Smooth muscle cell (in vitro differentiated cells): Measurements from ENCODE around the gene CYP19A1. TPM values are rescaled to one million over a fixed set of nuclear protein-coding genes. Genes with fewer than 3 reads are reported as not detected.

Experiments used
- DNase-seq: peaks from one replicate; lab custom pipeline; 2025; ENCODE audit not compliant: unreplicated experiment; lab: John Stamatoyannopoulos, UW
- H2AFZ ChIP-seq: fragments of 200-600 bp; sonication (generic); 2 replicates; pipeline ENCODE4 v1.6.0; 2016; ENCODE audit warnings: antibody characterized with exemption, low read depth, mild to moderate bottlenecking
- H3F3A ChIP-seq: fragments of 200-600 bp; sonication (generic); 2 replicates; pipeline ENCODE4 v1.6.0; 2017; ENCODE audit warnings: antibody characterized with exemption, low read depth
- H3K27ac ChIP-seq: fragments of 200-600 bp; sonication (generic); 2 replicates; pipeline ENCODE4 v1.5.1; 2016; ENCODE audit warnings: low read depth, mild to moderate bottlenecking
- H3K27me3 ChIP-seq: fragments of 200-600 bp; sonication (generic); 2 replicates; pipeline ENCODE4 v1.6.1; 2016; ENCODE audit warnings: low read depth, mild to moderate bottlenecking
- H3K36me3 ChIP-seq: fragments of 200-600 bp; sonication (generic); 2 replicates; pipeline ENCODE4 v1.5.1; 2016; ENCODE audit warnings: low read depth
- H3K4me1 ChIP-seq: fragments of 200-600 bp; sonication (generic); 2 replicates; pipeline ENCODE4 v1.5.1; 2016; ENCODE audit warnings: low read depth
- H3K4me2 ChIP-seq: fragments of 200-600 bp; sonication (generic); 2 replicates; pipeline ENCODE4 v1.6.0; 2016; ENCODE audit warnings: mild to moderate bottlenecking
- H3K4me3 ChIP-seq: fragments of 200-600 bp; sonication (generic); 2 replicates; pipeline ENCODE4 v1.5.1; 2016; ENCODE audit warnings: mild to moderate bottlenecking
- H3K79me2 ChIP-seq: fragments of 200-600 bp; sonication (generic); 2 replicates; pipeline ENCODE4 v1.6.0; 2016; ENCODE audit warnings: low read depth, mild to moderate bottlenecking
- H3K9ac ChIP-seq: fragments of 200-600 bp; sonication (generic); 2 replicates; pipeline ENCODE4 v1.6.0; 2016; ENCODE audit warnings: low read depth
- H3K9me3 ChIP-seq: fragments of 200-600 bp; sonication (generic); replicated peaks from 2 replicates; pipeline ENCODE4 v1.5.1; 2016; ENCODE audit warnings: low read depth
- H4K20me1 ChIP-seq: fragments of 200-600 bp; sonication (generic); 2 replicates; pipeline ENCODE4 v1.6.0; 2016; ENCODE audit warnings: low read depth
- WGBS: methylation state at CpG from one replicate; pipeline ENCODE4 v1.1.7; 2016; ENCODE audit warnings: low lambda C conversion rate; 5-methylcytosine and 5-hydroxymethylcytosine counted together
- polyA plus RNA-seq: library from polyadenylated mRNA; unstranded; fragments of >200 nt; fragmentation: Nextera tagmentation; extraction: Ambion mirVana; gene quantifications from 2 replicates; pipeline ENCODE4 v1.2.1, GENCODE V29; 2016
- total RNA-seq: library from RNA; depleted of rRNA; stranded (reverse); fragments of >200 nt; gene quantifications from 2 replicates; pipeline ENCODE4 v1.2.3, GENCODE V29; 2014
- TF ChIP-seq, protein P1 (sequence below): fragments of 200-600 bp; sonication (generic); IDR thresholded peaks from 2 replicates; pipeline ENCODE4 v1.5.1; 2017; ENCODE audit warnings: borderline replicate concordance, mild to moderate bottlenecking, antibody characterized with exemption; ENCODE audit not compliant: insufficient read depth, poor library complexity, severe bottlenecking

Gene CYP19A1
- total and polyA plus RNA-seq, 2 experiments from 2014 or later = not detected

DNA sequence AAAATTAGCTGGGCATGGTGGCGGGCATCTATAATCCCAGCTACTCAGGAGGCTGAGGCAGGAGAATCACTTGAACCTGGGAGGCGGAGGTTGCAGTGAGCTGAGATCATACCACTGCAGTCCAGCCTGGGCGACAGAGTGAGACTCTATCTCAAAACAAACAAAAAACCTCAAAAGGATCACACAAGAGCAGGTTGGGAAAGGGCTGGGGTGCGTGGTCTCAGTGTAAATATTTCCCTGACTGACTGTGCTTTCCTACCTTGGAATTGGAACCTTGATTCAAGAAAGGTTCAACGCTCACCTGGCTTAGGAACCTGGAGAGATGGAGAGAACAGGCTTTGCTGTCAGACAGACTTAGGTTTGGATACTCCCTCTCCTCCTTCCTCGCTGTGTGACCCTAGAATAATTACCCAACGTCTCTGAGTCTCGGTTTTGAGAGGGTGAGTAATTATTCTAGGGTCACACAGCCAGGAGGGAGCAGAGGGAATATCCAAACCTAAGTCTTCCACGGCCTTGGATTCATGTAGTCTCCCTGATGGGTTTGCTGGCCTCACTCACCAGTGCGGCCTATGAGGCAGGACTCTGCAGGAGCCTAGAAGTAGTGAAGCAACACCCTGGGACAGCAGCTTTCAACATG lies 24.6 kb downstream of the CYP19A1 start:
- Histone ChIP-seq H3K79me2 (no peaks in the 10 kb centered on the region), H3K27ac (no peak overlapping the region), H2AFZ (no peak overlapping the region), H3K4me1 (no peaks in the 10 kb centered on the region), H3K27me3 (no peaks in the 10 kb centered on the region), H3K9ac (no peak overlapping the region), H3K36me3 (no peaks in the 10 kb centered on the region), H3F3A (no peaks in the 10 kb centered on the region), H3K4me2 (no peak overlapping the region), H4K20me1 (no peaks in the 10 kb centered on the region), H3K4me3 (no peak overlapping the region), H3K9me3 (no peaks in the 10 kb centered on the region)
- 95% methylated on average over 10 of the region's 10 CpGs for WGBS
- DNase-seq = no peak
- TF ChIP-seq, protein P1, sequence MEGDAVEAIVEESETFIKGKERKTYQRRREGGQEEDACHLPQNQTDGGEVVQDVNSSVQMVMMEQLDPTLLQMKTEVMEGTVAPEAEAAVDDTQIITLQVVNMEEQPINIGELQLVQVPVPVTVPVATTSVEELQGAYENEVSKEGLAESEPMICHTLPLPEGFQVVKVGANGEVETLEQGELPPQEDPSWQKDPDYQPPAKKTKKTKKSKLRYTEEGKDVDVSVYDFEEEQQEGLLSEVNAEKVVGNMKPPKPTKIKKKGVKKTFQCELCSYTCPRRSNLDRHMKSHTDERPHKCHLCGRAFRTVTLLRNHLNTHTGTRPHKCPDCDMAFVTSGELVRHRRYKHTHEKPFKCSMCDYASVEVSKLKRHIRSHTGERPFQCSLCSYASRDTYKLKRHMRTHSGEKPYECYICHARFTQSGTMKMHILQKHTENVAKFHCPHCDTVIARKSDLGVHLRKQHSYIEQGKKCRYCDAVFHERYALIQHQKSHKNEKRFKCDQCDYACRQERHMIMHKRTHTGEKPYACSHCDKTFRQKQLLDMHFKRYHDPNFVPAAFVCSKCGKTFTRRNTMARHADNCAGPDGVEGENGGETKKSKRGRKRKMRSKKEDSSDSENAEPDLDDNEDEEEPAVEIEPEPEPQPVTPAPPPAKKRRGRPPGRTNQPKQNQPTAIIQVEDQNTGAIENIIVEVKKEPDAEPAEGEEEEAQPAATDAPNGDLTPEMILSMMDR = no peak

DNA sequence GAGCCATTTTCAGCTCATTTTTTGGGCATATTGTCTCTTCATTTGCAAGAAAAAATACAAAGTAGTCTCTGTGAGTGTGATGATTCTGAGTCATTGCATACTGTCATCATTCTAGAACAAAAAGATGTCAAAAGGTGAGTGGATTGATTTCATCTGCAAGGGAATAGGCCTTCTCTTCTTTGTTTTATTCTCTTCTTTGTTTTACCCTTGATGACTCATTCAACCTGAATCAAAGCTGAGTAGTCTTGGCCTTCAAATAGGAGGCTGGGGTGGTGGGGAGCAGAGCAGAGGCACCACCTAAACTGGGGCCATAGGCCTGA lies 25.4 kb downstream of the CYP19A1 start:
- no peaks in the 10 kb centered on the region for H3K27me3 ChIP-seq
- H4K20me1 ChIP-seq = no peaks in the 10 kb centered on the region
- no peak overlapping the region for H2AFZ ChIP-seq
- no peak overlapping the region for H3K4me2 ChIP-seq
- H3K36me3 ChIP-seq = no peaks in the 10 kb centered on the region
- no peak overlapping the region for H3K9ac ChIP-seq
- H3K27ac ChIP-seq = no peak overlapping the region
- no peak for DNase-seq
- H3K4me3 ChIP-seq = no peak overlapping the region
- no peaks in the 10 kb centered on the region for H3K9me3 ChIP-seq
- no peaks in the 10 kb centered on the region for H3F3A ChIP-seq
- H3K4me1 ChIP-seq = no peaks in the 10 kb centered on the region
- TF ChIP-seq, protein P1 = no peak
- no peaks in the 10 kb centered on the region for H3K79me2 ChIP-seq

- no peak overlapping the region for H3K27ac ChIP-seq
- WGBS = 67% methylated on average over 8 of the region's 8 CpGs
- TF ChIP-seq, protein P1 = no peak
- H3K9ac ChIP-seq = no peak overlapping the region
- no peaks in the 10 kb centered on the region for H4K20me1 ChIP-seq
- no peak overlapping the region for H2AFZ ChIP-seq
- no peaks in the 10 kb centered on the region for H3F3A ChIP-seq
- H3K36me3 ChIP-seq = no peaks in the 10 kb centered on the region
- H3K79me2 ChIP-seq = no peaks in the 10 kb centered on the region
- no peaks in the 10 kb centered on the region for H3K4me1 ChIP-seq
- H3K4me2 ChIP-seq = no peak overlapping the region
- DNase-seq = no peak
- no peaks in the 10 kb centered on the region for H3K27me3 ChIP-seq
- H3K4me3 ChIP-seq = no peak overlapping the region
- H3K9me3 ChIP-seq = no peaks in the 10 kb centered on the region
Measured at GRCh38 chr15:51312166-51313073, 26.0 kb downstream of the CYP19A1 start.
